Measurements from ENCODE around the gene INMT.

- TF ChIP-seq CTCF (IDR thresholded peaks at IDR 0.05; ENCODE audit: insufficient read depth, low read length) (no peak), REST (IDR thresholded peaks at IDR 0.05; ENCODE audit: insufficient replicate concordance, low read depth) (no peak), SPI1 (IDR thresholded peaks at IDR 0.05; ENCODE audit: borderline replicate concordance, low read depth) (no peak), GABPA (IDR thresholded peaks at IDR 0.05; ENCODE audit: low read depth) (no peak)
These were observed 44.3 kb upstream of the INMT start for GRCh38 chr7:30707391-30708357.

Data from HL-60 (cell line).